Left lung (tissue), 14 donors: ENCODE data around the gene GARNL3. TPM values are rescaled to one million over a fixed set of nuclear protein-coding genes. Genes with fewer than 3 reads are reported as not detected.
A peak's percentile ranks its signal among the peaks of the same experiment; 100 is the strongest.

ENCODE experiments used
- ATAC-seq: fragments of 200-7000 bp; cut with Tn5 transposase; one replicate; pipeline ENCODE4 v1.9.1; 2020; ENCODE audit warnings: moderate library complexity
- DNase-seq, 4 donors: peaks; one replicate each; pipeline ENCODE4 v3.0.0-alpha.2; 2013 to 2020
- H3K27ac ChIP-seq, 2 donors: fragments of 200-600 bp; sonication (generic) in 1 of 2; one replicate each; pipeline versions ENCODE4 v1.5.0 to v1.8.0; 2020 to 2021
- H3K27me3 ChIP-seq, 2 donors: fragments of 200-600 bp; sonication (generic) in 1 of 2; one replicate each; pipeline versions ENCODE4 v1.5.0 to v1.8.0; 2020 to 2021
- H3K36me3 ChIP-seq, 2 donors: fragments of 200-600 bp; sonication (generic) in 1 of 2; one replicate each; pipeline versions ENCODE4 v1.5.0 to v1.8.0; 2020 to 2021
- H3K4me1 ChIP-seq, 2 donors: fragments of 200-600 bp; one replicate each; pipeline ENCODE4 v1.8.0; 2021
- H3K4me3 ChIP-seq, 2 donors: fragments of 200-600 bp; sonication (generic) in 1 of 2; one replicate each; pipeline versions ENCODE4 v1.5.0 to v1.8.0; 2020 to 2021; ENCODE audit warnings: mild to moderate bottlenecking in 1 of 2
- H3K9me3 ChIP-seq, 2 donors: fragments of 200-600 bp; sonication (generic) in 1 of 2; one replicate each; pipeline versions ENCODE4 v1.5.0 to v1.8.0; 2020 to 2021
- intact Hi-C, 2 donors: fragments of 100-400 bp; cut with DNase I; formaldehyde crosslinking; loops; one replicate each; pipeline versions ENCODE4 v1.11.2 to v1.14.2; 2022
- long read RNA-seq, 12 donors: library from polyadenylated mRNA in 2 of 12; unstranded in 2 of 12; transcript quantifications; one replicate each; pipeline ENCODE4 v2.0.0 and lab custom pipeline, GENCODE V29; 2019 to 2026
- polyA plus RNA-seq, 6 donors: library from polyadenylated mRNA; unstranded; fragments of 120-200 nt; gene quantifications; one replicate each; pipeline ENCODE4 v1.2.1, GENCODE V29; 2013; ENCODE audit not compliant: insufficient read length in 6 of 6
- total RNA-seq, 2 donors: library from RNA; stranded (reverse); fragmentation: NEBNext Ultra II Directional; extraction: Animal tissue kit (Norgen Biotek cat#: 25700); gene quantifications; one replicate each; pipeline ENCODE4 v1.2.1, GENCODE V29; 2021
- TF ChIP-seq, protein P1 (sequence below), 2 donors: fragments of 200-600 bp; sonication (generic) in 1 of 2; IDR thresholded peaks; one replicate each; pipeline versions ENCODE4 v1.5.0 to v1.8.0; 2021; ENCODE audit warnings: antibody characterized with exemption in 2 of 2
- donor health status: DM: no; HTN: yes; CAD: no.
- donor health status: DM: no; HTN: no; CAD: no.

The GARNL3 gene, protein sequence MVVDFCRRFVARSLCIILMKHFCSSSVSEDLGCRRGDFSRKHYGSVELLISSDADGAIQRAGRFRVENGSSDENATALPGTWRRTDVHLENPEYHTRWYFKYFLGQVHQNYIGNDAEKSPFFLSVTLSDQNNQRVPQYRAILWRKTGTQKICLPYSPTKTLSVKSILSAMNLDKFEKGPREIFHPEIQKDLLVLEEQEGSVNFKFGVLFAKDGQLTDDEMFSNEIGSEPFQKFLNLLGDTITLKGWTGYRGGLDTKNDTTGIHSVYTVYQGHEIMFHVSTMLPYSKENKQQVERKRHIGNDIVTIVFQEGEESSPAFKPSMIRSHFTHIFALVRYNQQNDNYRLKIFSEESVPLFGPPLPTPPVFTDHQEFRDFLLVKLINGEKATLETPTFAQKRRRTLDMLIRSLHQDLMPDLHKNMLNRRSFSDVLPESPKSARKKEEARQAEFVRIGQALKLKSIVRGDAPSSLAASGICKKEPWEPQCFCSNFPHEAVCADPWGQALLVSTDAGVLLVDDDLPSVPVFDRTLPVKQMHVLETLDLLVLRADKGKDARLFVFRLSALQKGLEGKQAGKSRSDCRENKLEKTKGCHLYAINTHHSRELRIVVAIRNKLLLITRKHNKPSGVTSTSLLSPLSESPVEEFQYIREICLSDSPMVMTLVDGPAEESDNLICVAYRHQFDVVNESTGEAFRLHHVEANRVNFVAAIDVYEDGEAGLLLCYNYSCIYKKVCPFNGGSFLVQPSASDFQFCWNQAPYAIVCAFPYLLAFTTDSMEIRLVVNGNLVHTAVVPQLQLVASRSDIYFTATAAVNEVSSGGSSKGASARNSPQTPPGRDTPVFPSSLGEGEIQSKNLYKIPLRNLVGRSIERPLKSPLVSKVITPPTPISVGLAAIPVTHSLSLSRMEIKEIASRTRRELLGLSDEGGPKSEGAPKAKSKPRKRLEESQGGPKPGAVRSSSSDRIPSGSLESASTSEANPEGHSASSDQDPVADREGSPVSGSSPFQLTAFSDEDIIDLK
- total RNA-seq (1 to 10 TPM; 7.4 to 8.0 TPM), polyA plus RNA-seq (10 to 100 TPM; 26.6 to 40.4 (median 39.0) TPM)
- long read RNA-seq, donor 1, partial matches to known transcripts: 0 of 5 reads
- long read RNA-seq, donor 1, other reads (novel, unspliced or antisense): 0 of 5 reads
- long read RNA-seq, donor 2, partial matches to known transcripts: 10,905 of 11,291 reads
- long read RNA-seq, donor 2, other reads (novel, unspliced or antisense): 384 of 11,291 reads
- long read RNA-seq, donor 3, partial matches to known transcripts: 0 of 1 reads
- long read RNA-seq, donor 3, other reads (novel, unspliced or antisense): 0 of 1 reads
- long read RNA-seq, donor 4, partial matches to known transcripts: 1 of 1 reads
- long read RNA-seq, donor 4, other reads (novel, unspliced or antisense): 0 of 1 reads
- long read RNA-seq, donor 5: 0 reads
- long read RNA-seq, donor 6: 0 reads
- long read RNA-seq, donor 7, full-length matches to known transcripts: 1 of 1 reads
- long read RNA-seq, donor 7, partial matches to known transcripts: 0 of 1 reads
- long read RNA-seq, donor 7, other reads (novel, unspliced or antisense): 0 of 1 reads
- long read RNA-seq, donor 8, partial matches to known transcripts: 0 of 1 reads
- long read RNA-seq, donor 8, other reads (novel, unspliced or antisense): 0 of 1 reads
- long read RNA-seq, donor 9: 0 reads
- long read RNA-seq, donor 10, partial matches to known transcripts: 0 of 1 reads
- long read RNA-seq, donor 10, other reads (novel, unspliced or antisense): 1 of 1 reads
- long read RNA-seq, donor 11, full-length matches to known transcripts: 5 of 5 reads
- long read RNA-seq, donor 11, partial matches to known transcripts: 0 of 5 reads
- long read RNA-seq, donor 11, other reads (novel, unspliced or antisense): 0 of 5 reads
- long read RNA-seq, donor 12, partial matches to known transcripts: 0 of 2 reads
- long read RNA-seq, donor 12, other reads (novel, unspliced or antisense): 0 of 2 reads

DNA sequence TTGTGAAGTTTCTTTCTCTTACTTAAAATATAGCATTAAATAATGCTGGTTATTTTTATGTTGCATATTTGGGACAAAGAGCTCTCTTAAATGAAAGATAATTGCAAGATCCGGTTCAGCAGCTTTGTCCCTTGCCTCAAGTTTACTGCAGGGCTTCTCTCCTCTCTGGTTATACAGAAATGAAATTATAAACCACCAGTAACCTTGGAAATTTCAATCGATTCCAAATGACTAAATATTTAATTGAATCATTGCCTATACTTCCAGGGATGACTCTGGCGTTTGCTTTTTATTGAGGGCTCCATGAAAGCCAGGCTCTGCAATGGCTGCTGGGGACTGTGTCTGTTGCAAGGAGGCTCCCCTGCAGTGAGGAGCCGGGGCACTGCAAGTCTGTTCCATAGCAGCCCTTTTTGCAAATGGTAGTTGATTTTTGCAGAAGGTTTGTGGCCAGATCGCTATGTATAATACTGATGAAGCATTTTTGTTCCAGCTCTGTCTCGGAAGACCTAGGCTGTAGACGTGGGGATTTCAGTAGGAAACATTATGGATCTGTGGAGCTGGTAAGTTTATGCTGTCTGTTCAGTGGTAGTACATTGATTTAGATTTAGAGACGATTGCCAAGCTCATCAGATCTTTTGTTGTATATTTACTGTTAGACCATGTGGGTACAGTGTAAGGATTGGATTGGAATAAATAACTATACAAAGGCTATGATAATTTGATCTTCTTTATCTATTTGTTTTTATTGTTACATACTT lies at the start of gene GARNL3:
GARNL3 (plus strand) TSS at position 313 of the 758 bp plus-strand sequence; CDS start at position 417, 104 bp downstream.
- Histone ChIP-seq H3K27ac (no peak within 1 kb of the TSS), H3K36me3 (no peaks in the 10 kb centered on the region), H3K9me3 (no peaks in the 10 kb centered on the region), H3K4me1 (no peaks in the 10 kb centered on the region), H3K4me3 (no peak within 1 kb of the TSS), H3K27me3 (no peaks in the 10 kb centered on the region)
- intact Hi-C loops: no loop called here
- DNase-seq (peak in 1 of 4 donors; percentile 17), ATAC-seq (no peak)
- TF ChIP-seq, protein P1, sequence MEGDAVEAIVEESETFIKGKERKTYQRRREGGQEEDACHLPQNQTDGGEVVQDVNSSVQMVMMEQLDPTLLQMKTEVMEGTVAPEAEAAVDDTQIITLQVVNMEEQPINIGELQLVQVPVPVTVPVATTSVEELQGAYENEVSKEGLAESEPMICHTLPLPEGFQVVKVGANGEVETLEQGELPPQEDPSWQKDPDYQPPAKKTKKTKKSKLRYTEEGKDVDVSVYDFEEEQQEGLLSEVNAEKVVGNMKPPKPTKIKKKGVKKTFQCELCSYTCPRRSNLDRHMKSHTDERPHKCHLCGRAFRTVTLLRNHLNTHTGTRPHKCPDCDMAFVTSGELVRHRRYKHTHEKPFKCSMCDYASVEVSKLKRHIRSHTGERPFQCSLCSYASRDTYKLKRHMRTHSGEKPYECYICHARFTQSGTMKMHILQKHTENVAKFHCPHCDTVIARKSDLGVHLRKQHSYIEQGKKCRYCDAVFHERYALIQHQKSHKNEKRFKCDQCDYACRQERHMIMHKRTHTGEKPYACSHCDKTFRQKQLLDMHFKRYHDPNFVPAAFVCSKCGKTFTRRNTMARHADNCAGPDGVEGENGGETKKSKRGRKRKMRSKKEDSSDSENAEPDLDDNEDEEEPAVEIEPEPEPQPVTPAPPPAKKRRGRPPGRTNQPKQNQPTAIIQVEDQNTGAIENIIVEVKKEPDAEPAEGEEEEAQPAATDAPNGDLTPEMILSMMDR (IDR thresholded peaks at IDR 0.05): no peak

DNA sequence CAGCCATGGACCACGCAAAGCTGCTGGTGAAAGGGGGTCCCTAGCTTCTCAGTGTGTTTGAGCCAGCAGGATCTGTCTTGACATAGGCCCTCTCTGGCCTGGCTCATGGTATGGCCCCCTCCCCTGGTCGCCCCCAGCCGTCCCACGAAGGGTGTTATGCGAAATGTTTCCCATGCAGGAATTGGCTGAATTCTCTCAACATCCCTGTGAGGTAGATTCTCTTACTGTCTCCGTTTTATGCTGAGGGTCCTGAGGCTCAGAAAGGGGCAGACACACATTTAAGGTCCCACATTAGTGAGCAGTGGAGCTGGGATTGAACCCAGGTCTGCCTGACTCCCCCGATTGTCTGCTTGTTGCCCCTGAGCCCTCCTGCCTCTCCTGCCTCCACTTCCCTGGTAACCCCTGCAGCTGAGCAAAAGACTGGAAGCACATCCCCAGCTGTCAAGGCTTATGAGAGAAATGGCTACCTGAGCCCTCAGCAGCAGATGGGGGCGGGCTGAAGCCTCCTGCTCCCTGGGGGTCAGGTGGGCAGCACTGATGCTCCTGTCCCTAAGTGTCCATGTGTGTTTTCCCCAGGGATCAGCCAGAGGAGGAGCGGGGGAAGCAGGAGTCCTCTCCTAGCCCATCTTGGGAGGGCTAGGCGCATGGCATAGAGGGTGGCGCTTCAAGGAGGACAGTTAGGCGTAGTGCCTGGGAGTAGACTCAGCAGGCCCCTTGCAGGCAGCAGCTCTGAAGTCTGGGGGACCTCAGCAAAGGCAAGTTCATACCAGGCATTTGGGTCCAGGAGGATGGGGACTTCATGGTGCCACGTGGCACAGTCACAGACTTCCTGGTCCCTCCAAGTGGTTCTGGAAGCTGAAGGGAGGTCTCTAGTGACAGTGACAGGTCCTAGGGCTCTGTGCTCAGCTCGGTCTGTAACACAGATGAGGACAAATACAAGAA lies 49.0 kb upstream of the GARNL3 start:
- Histone ChIP-seq H3K27ac (no peak overlapping the region), H3K9me3 (no peaks in the 10 kb centered on the region), H3K27me3 (no peaks in the 10 kb centered on the region), H3K36me3 (no peaks in the 10 kb centered on the region), H3K4me1 (no peaks in the 10 kb centered on the region), H3K4me3 (no peak overlapping the region)
- peak in 1 of 4 donors; percentile 25 for DNase-seq
- no peak for ATAC-seq
- intact Hi-C loops: loop anchor here in 1 of 2 donors (10.0 kb wide), 1 partner anchor 129 kb away; no protein-coding TSS in a partner anchor
- TF ChIP-seq, protein P1 (IDR thresholded peaks at IDR 0.05): no peak

DNA sequence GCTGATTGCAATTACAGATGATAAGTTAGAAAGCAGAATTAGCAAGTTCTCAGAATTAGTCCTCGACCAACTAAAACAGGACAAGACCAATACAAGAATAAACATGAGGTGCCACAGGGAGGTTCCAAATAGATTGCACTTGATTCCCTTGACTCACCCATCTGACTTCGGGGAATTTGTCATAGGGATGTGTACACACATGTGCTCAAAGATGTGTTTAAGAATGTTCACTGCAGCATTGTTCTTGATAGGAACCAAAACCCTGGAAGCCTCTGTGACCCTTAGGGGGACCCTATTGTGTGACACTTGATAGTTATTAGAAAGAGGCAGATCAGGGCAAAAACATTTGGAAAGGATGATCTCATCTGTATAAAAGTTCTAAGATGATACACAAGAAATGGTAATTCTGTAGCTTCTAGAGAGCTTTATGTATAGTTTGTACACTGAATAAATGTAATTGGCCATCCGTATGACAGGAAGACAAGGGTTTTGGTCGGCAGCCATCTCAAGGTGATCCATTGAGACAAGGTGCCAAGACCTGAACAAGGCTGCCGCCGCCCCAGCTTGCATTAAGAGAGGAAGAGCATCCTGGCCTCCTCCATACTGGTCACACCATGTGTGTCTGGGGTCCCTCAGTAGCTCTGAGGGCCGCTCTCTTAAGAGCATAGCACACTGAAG lies 48.2 kb upstream of the GARNL3 start:
- TF ChIP-seq, protein P1 (IDR thresholded peaks at IDR 0.05): no peak
- intact Hi-C loops: loop anchor here in 1 of 2 donors (10.0 kb wide), 1 partner anchor 128 kb away; no protein-coding TSS in a partner anchor
- no peak overlapping the region for H3K27ac ChIP-seq
- no peaks in the 10 kb centered on the region for H3K36me3 ChIP-seq
- DNase-seq: peak in 1 of 4 donors; percentile 22
- H3K4me3 ChIP-seq: no peak overlapping the region
- no peaks in the 10 kb centered on the region for H3K27me3 ChIP-seq
- H3K9me3 ChIP-seq: no peaks in the 10 kb centered on the region
- no peaks in the 10 kb centered on the region for H3K4me1 ChIP-seq
- ATAC-seq: no peak
